ENCODE results near the gene FBLN5. TPM values are rescaled to one million over a fixed set of nuclear protein-coding genes. Genes with fewer than 3 reads are reported as not detected.

FBLN5 gene
- total RNA-seq, 2 experiments from 2014 or later, result 3.0 to 4.7 TPM

GRCh38 chr14:91883753-91884152 is 63.7 kb downstream of the FBLN5 start:
- DNase-seq, result no peak
- POLR2A ChIA-PET, result no interaction called here
- ATAC-seq, result no peak
- H3K4me3 Mint-ChIP-seq, result no peak overlapping the region
- peaks cover 26% of the 10 kb centered on the region for H3K4me1 Mint-ChIP-seq
- H3K27me3 Mint-ChIP-seq, result no peaks in the 10 kb centered on the region
- CTCF ChIA-PET, result interaction anchor here (1.0 kb wide), 1 partner anchor 82 kb away, joined by 3 read pairs; no protein-coding TSS in a partner anchor
- no peaks in the 10 kb centered on the region for H3K36me3 Mint-ChIP-seq (ENCODE audit: low read depth)
- no peaks in the 10 kb centered on the region for H3K9me3 Mint-ChIP-seq (ENCODE audit: low read depth)
- intact Hi-C loops (cut with DNase I, micrococcal nuclease), result loop anchor here in 1 of 2 experiments (1.0 kb wide), 1 partner anchor 8 kb away; no protein-coding TSS in a partner anchor
- H3K27ac Mint-ChIP-seq, result no peak overlapping the region

GRCh38 chr14:91882776-91883175 is 64.7 kb downstream of the FBLN5 start:
- H3K9me3 Mint-ChIP-seq (ENCODE audit: low read depth), result no peaks in the 10 kb centered on the region
- ChIA-PET CTCF (interaction anchor here (0.6 to 1.4 kb wide), 5 partner anchors 9 to 94 kb away, joined by 3 to 10 read pairs (median 3); no protein-coding TSS in a partner anchor), POLR2A (interaction anchor here (0.6 kb wide), 1 partner anchor 16 kb away, joined by 3 read pairs; the partner anchor contains the start of gene TC2N)
- no peak overlapping the region for H3K27ac Mint-ChIP-seq
- H3K4me1 Mint-ChIP-seq, result peaks cover 24% of the 10 kb centered on the region
- H3K4me3 Mint-ChIP-seq, result no peak overlapping the region
- intact Hi-C loops (cut with DNase I, micrococcal nuclease), result loop anchor here in 1 of 2 experiments (1.0 kb wide), 1 partner anchor 7 kb away; no protein-coding TSS in a partner anchor
- no peaks in the 10 kb centered on the region for H3K36me3 Mint-ChIP-seq (ENCODE audit: low read depth)
- no peaks in the 10 kb centered on the region for H3K27me3 Mint-ChIP-seq
- no peak for DNase-seq
- no peak for ATAC-seq

GRCh38 chr14:91882369-91882768 is 65.1 kb downstream of the FBLN5 start:
- ATAC-seq (no peak), DNase-seq (no peak)
- ChIA-PET POLR2A (interaction anchor here (0.6 kb wide), 1 partner anchor 15 kb away, joined by 3 read pairs; the partner anchor contains the start of gene TC2N), CTCF (interaction anchor here (0.6 to 1.4 kb wide), 3 partner anchors 9 to 94 kb away, joined by 3 to 10 read pairs (median 3); no protein-coding TSS in a partner anchor)
- Mint-ChIP-seq H3K4me1 (peaks cover 27% of the 10 kb centered on the region), H3K4me3 (no peak overlapping the region), H3K36me3 (ENCODE audit: low read depth) (no peaks in the 10 kb centered on the region), H3K9me3 (ENCODE audit: low read depth) (no peaks in the 10 kb centered on the region), H3K27ac (no peak overlapping the region), H3K27me3 (no peaks in the 10 kb centered on the region)
- intact Hi-C loops (cut with DNase I, micrococcal nuclease), result no loop called here

- ATAC-seq, result no peak
- H3K27ac Mint-ChIP-seq, result no peak overlapping the region
- no peak for DNase-seq
- H3K9me3 Mint-ChIP-seq (ENCODE audit: low read depth), result no peaks in the 10 kb centered on the region
- H3K36me3 Mint-ChIP-seq (ENCODE audit: low read depth), result no peaks in the 10 kb centered on the region
- H3K4me3 Mint-ChIP-seq, result no peak overlapping the region
- ChIA-PET POLR2A (no interaction called here), CTCF (interaction anchor here (0.7 to 1.2 kb wide), 3 partner anchors 12 to 200 kb away, joined by 3 read pairs; no protein-coding TSS in a partner anchor)
- intact Hi-C loops (cut with DNase I, micrococcal nuclease), result no loop called here
- peaks cover 54% of the 10 kb centered on the region for H3K4me1 Mint-ChIP-seq
- no peaks in the 10 kb centered on the region for H3K27me3 Mint-ChIP-seq
Observed at GRCh38 chr14:91879196-91879595, 68.3 kb downstream of the FBLN5 start.

- intact Hi-C loops (cut with DNase I, micrococcal nuclease), result no loop called here
- ChIA-PET POLR2A (no interaction called here), CTCF (interaction anchor here (1.0 kb wide), 1 partner anchor 15 kb away, joined by 3 read pairs; no protein-coding TSS in a partner anchor)
- Mint-ChIP-seq H3K4me3 (no peak overlapping the region), H3K27me3 (no peaks in the 10 kb centered on the region), H3K4me1 (peaks cover 63% of the 10 kb centered on the region), H3K27ac (no peak overlapping the region), H3K9me3 (ENCODE audit: low read depth) (no peaks in the 10 kb centered on the region), H3K36me3 (ENCODE audit: low read depth) (no peaks in the 10 kb centered on the region)
- ATAC-seq (no peak), DNase-seq (no peak)
Observed at GRCh38 chr14:91878274-91878673, 69.2 kb downstream of the FBLN5 start.

- intact Hi-C loops (cut with DNase I, micrococcal nuclease), result no loop called here
- Mint-ChIP-seq H3K4me3 (no peak overlapping the region), H3K27me3 (no peaks in the 10 kb centered on the region), H3K36me3 (ENCODE audit: low read depth) (no peaks in the 10 kb centered on the region), H3K4me1 (peaks cover 71% of the 10 kb centered on the region), H3K9me3 (ENCODE audit: low read depth) (no peaks in the 10 kb centered on the region), H3K27ac (no peak overlapping the region)
- ATAC-seq, result no peak
- no peak for DNase-seq
- ChIA-PET POLR2A (no interaction called here), CTCF (interaction anchor here (0.6 kb wide), 1 partner anchor 244 kb away, joined by 3 read pairs; the partner anchor contains the start of gene NDUFB1)
Observed at GRCh38 chr14:91877376-91877915, 70.0 kb downstream of the FBLN5 start.

GRCh38 chr14:91876492-91876891 is 71.0 kb downstream of the FBLN5 start:
- no peaks in the 10 kb centered on the region for H3K36me3 Mint-ChIP-seq (ENCODE audit: low read depth)
- DNase-seq (no peak), ATAC-seq (no peak)
- intact Hi-C loops (cut with DNase I, micrococcal nuclease), result no loop called here
- H3K4me1 Mint-ChIP-seq, result peaks cover 81% of the 10 kb centered on the region
- H3K9me3 Mint-ChIP-seq (ENCODE audit: low read depth), result no peaks in the 10 kb centered on the region
- H3K4me3 Mint-ChIP-seq, result no peak overlapping the region
- no peaks in the 10 kb centered on the region for H3K27me3 Mint-ChIP-seq
- no peak overlapping the region for H3K27ac Mint-ChIP-seq
- ChIA-PET CTCF (no interaction called here), POLR2A (no interaction called here)

GRCh38 chr14:91875525-91876286 is 71.8 kb downstream of the FBLN5 start:
- CTCF ChIA-PET, result interaction anchor here (2.1 kb wide), 1 partner anchor 16 kb away, joined by 9 read pairs; no protein-coding TSS in a partner anchor
- ATAC-seq (no peak), DNase-seq (no peak)
- no peaks in the 10 kb centered on the region for H3K27me3 Mint-ChIP-seq
- H3K4me3 Mint-ChIP-seq, result no peak overlapping the region
- peaks cover 80% of the 10 kb centered on the region for H3K4me1 Mint-ChIP-seq
- H3K27ac Mint-ChIP-seq, result no peak overlapping the region
- no peaks in the 10 kb centered on the region for H3K9me3 Mint-ChIP-seq (ENCODE audit: low read depth)
- POLR2A ChIA-PET, result no interaction called here
- no peaks in the 10 kb centered on the region for H3K36me3 Mint-ChIP-seq (ENCODE audit: low read depth)
- intact Hi-C loops (cut with DNase I, micrococcal nuclease), result loop anchor here in 1 of 2 experiments (1.0 kb wide), 1 partner anchor 8 kb away; no protein-coding TSS in a partner anchor

GRCh38 chr14:91873471-91874415 is 73.8 kb downstream of the FBLN5 start:
- Mint-ChIP-seq H3K36me3 (ENCODE audit: low read depth) (no peaks in the 10 kb centered on the region), H3K9me3 (ENCODE audit: low read depth) (no peaks in the 10 kb centered on the region), H3K4me3 (peak overlapping the region; percentile 67), H3K27ac (peak overlapping the region; percentile 94), H3K27me3 (no peaks in the 10 kb centered on the region), H3K4me1 (peaks cover 84% of the 10 kb centered on the region)
- ChIA-PET POLR2A (no interaction called here), CTCF (interaction anchor here (0.6 to 2.1 kb wide), 10 partner anchors 12 to 625 kb away, joined by 3 to 9 read pairs (median 4); no protein-coding TSS in a partner anchor)
- ATAC-seq (peak; percentile 76), DNase-seq (peak; percentile 84)
- intact Hi-C loops (cut with DNase I, micrococcal nuclease), result loop anchor here (1.0 to 5.0 kb wide), 5 partner anchors 19 to 456 kb away; partner anchors contain the start of genes CCDC88C (in 1 of the 2) and PPP4R3A (in 1 of the 2)

- POLR2A ChIA-PET, result no interaction called here
- ATAC-seq (no peak), DNase-seq (peak; percentile 51)
- intact Hi-C loops (cut with DNase I, micrococcal nuclease), result loop anchor here (1.0 to 5.0 kb wide), 5 partner anchors 20 to 455 kb away; partner anchors contain the start of genes CCDC88C (in 1 of the 2) and PPP4R3A (in 1 of the 2)
- H3K4me1 Mint-ChIP-seq, result peaks cover 93% of the 10 kb centered on the region
- CTCF ChIA-PET, result interaction anchor here (0.9 to 1.5 kb wide), 5 partner anchors 11 to 43 kb away, joined by 3 to 7 read pairs (median 4); no protein-coding TSS in a partner anchor
- H3K9me3 Mint-ChIP-seq (ENCODE audit: low read depth), result no peaks in the 10 kb centered on the region
- H3K36me3 Mint-ChIP-seq (ENCODE audit: low read depth), result no peaks in the 10 kb centered on the region
- no peaks in the 10 kb centered on the region for H3K27me3 Mint-ChIP-seq
- peak overlapping the region; percentile 67 for H3K4me3 Mint-ChIP-seq
- H3K27ac Mint-ChIP-seq, result peak overlapping the region; percentile 94
Observed at GRCh38 chr14:91872517-91873470, 74.7 kb downstream of the FBLN5 start.
